ENCODE measurements around the gene SLC48A1. TPM values are rescaled to one million over a fixed set of nuclear protein-coding genes. Genes with fewer than 3 reads are reported as not detected.

The SLC48A1 gene
- polyA plus RNA-seq, 1 of the 3 experiments (the other 2 are of a cell fraction) = 7.3 TPM

- 89% methylated on average over 13 of the region's 13 CpGs for WGBS (ENCODE audit: low lambda C conversion rate)
- Histone ChIP-seq H3K9ac (no peak overlapping the region), H3K4me2 (peak overlapping the region; percentile 98; the same call in 1 of the 2 replicates), H2AFZ (ENCODE audit: low read depth) (peak overlapping the region; percentile 89; the same call in 1 of the 2 replicates), H3K9me3 (no peaks in the 10 kb centered on the region), H4K20me1 (ENCODE audit: insufficient read depth) (no peaks in the 10 kb centered on the region), H3K79me2 (ENCODE audit: insufficient read depth) (no peaks in the 10 kb centered on the region), H3K27me3 (ENCODE audit: insufficient read depth) (no peaks in the 10 kb centered on the region), H3K36me3 (replicated peaks in 1 of 2; ENCODE audit: control insufficient read depth in 1 of 2, insufficient read depth in 2 of 2, low read length in 1 of 2) (no peaks in the 10 kb centered on the region), H3F3A (replicated peaks; ENCODE audit: insufficient read depth) (no peaks in the 10 kb centered on the region), H3K4me3 (ENCODE audit: low read depth in 2 of 2, low read length in 1 of 2) (no peak overlapping the region), H3K9me2 (no peaks in the 10 kb centered on the region), H3K27ac (ENCODE audit: low read depth in 2 of 2, low read length in 1 of 2) (no peak overlapping the region), H3K4me1 (ENCODE audit: control insufficient read depth in 1 of 2, insufficient read depth in 2 of 2, low read depth in 1 of 2, low read length in 1 of 2) (peaks cover 23 to 39% of the 10 kb centered on the region in 2 experiments; a peak in 3 of 4 replicates)
- no peak for DNase-seq
- ChIA-PET POLR2A (interaction anchor here (0.5 to 1.4 kb wide), 2 partner anchors 13 to 59 kb away, joined by 3 to 4 read pairs; no protein-coding TSS in a partner anchor), CTCF (interaction anchor here (0.7 to 22.9 kb wide), 11 partner anchors 10 to 221 kb away, joined by 3 to 1294 read pairs (median 4); partner anchors contain the start of genes ENDOU, RAPGEF3 and RPAP3)
- TF ChIP-seq TAF1 (IDR thresholded peaks at IDR 0.05; ENCODE audit: borderline replicate concordance, low read depth, low read length) = no peak
- no peak for TF ChIP-seq GATA2 (CRISPR knock-in tag; IDR thresholded peaks at IDR 0.05)
- TF ChIP-seq MXI1 (IDR thresholded peaks at IDR 0.05; ENCODE audit: low read depth, low read length) = no peak
- TF ChIP-seq POLR2AphosphoS5 (IDR thresholded peaks at IDR 0.05; ENCODE audit: low read depth, low read length) = no peak
- TF ChIP-seq SIN3A (IDR thresholded peaks at IDR 0.05; ENCODE audit: borderline replicate concordance, low read depth, low read length) = no peak
- TF ChIP-seq TEAD4 (IDR thresholded peaks at IDR 0.05; ENCODE audit: borderline replicate concordance, insufficient read depth) = no peak
- TF ChIP-seq YY1 (IDR thresholded peaks at IDR 0.05; ENCODE audit: low read depth) = no peak
- TF ChIP-seq JUND (IDR thresholded peaks at IDR 0.05) = no peak
- TF ChIP-seq SMC3 (IDR thresholded peaks at IDR 0.05; ENCODE audit: low read depth, low read length) = no peak
- no peak for TF ChIP-seq EZH2phosphoT487 (IDR thresholded peaks at IDR 0.05; ENCODE audit: borderline replicate concordance, low read depth)
- no peak for TF ChIP-seq CHD2 (IDR thresholded peaks at IDR 0.05; ENCODE audit: low read length, partially characterized antibody)
- no peak for TF ChIP-seq CTCF (IDR thresholded peaks at IDR 0.05)
- TF ChIP-seq RFX5 (IDR thresholded peaks at IDR 0.05; ENCODE audit: low read length) = no peak
- no peak for TF ChIP-seq NRF1 (IDR thresholded peaks at IDR 0.05; ENCODE audit: low read depth, low read length)
- no peak for TF ChIP-seq RXRA (IDR thresholded peaks at IDR 0.05; ENCODE audit: borderline replicate concordance, low read depth)
- no peak for TF ChIP-seq ELF1 (IDR thresholded peaks at IDR 0.05)
- TF ChIP-seq GABPA (IDR thresholded peaks at IDR 0.05; ENCODE audit: low read depth) = no peak
- TF ChIP-seq USF2 (IDR thresholded peaks at IDR 0.05; ENCODE audit: borderline replicate concordance, low read depth, low read length) = no peak
- no peak for TF ChIP-seq PBX3 (IDR thresholded peaks at IDR 0.05)
- TF ChIP-seq NFIC (IDR thresholded peaks at IDR 0.05; ENCODE audit: borderline replicate concordance) = no peak
Observed at GRCh38 chr12:47772094-47772660, 861 bp upstream of the SLC48A1 start.

All from SK-N-SH (cell line).